GM12873 (cell line): ENCODE measurements around the gene MRPL43.

Experiments used
- TF ChIP-seq, protein P1 (sequence below): IDR thresholded peaks from 2 replicates; pipeline ENCODE4 v1.5.1; 2012; ENCODE audit warnings: low read depth, mild to moderate bottlenecking, moderate library complexity, low read length, control low read depth; ENCODE audit not compliant: insufficient read depth; ENCODE audit errors: missing control alignments

The MRPL43 gene

DNA sequence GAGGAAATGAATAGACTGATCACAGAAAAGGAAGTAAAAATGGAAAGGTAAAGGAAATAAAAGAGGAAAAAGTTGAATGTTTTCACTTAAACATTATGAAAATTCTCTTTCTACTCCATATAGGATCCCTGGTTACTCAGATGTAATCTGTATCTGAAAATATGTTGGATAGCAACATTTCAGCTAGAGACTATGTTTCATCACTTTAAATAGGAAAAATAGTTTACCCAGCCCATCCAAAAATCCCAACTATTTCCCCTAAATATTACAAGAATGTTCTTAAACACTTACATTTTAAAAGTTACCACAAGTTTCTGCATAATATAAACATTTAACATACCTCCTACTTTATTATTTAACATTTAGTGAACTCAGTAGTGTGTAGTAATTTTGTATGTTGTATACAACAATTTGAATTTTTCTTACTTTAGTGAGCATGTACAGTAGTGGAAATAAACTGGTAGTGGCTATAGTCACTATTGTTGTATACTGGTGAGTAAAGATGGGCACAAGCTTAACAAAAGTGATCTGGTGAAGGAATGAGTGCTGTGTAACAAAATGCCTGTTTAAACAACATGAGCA, 47.4 kb downstream of the MRPL43 start:
- TF ChIP-seq, protein P1, sequence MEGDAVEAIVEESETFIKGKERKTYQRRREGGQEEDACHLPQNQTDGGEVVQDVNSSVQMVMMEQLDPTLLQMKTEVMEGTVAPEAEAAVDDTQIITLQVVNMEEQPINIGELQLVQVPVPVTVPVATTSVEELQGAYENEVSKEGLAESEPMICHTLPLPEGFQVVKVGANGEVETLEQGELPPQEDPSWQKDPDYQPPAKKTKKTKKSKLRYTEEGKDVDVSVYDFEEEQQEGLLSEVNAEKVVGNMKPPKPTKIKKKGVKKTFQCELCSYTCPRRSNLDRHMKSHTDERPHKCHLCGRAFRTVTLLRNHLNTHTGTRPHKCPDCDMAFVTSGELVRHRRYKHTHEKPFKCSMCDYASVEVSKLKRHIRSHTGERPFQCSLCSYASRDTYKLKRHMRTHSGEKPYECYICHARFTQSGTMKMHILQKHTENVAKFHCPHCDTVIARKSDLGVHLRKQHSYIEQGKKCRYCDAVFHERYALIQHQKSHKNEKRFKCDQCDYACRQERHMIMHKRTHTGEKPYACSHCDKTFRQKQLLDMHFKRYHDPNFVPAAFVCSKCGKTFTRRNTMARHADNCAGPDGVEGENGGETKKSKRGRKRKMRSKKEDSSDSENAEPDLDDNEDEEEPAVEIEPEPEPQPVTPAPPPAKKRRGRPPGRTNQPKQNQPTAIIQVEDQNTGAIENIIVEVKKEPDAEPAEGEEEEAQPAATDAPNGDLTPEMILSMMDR = no peak
